Spleen (tissue), 13 donors: ENCODE data around the gene MSANTD3. TPM values are rescaled to one million over a fixed set of nuclear protein-coding genes. Genes with fewer than 3 reads are reported as not detected.
A peak's percentile ranks its signal among the peaks of the same experiment; 100 is the strongest.
"Not testable (repeated sequence)": the region's sequence is repeated elsewhere in the genome, so short reads cannot be mapped to it uniquely, and the experiment has no call there.

Source experiments
- DNase-seq: peaks from one replicate; pipeline ENCODE4 v3.0.0-alpha.2; 2020
- H3K27ac ChIP-seq, 8 donors: fragments of 200-600 bp; sonication (generic) in 7 of 8; 1 replicate in 4 of 8; 2 replicates in 4 of 8; pipeline versions ENCODE4 v1.5.0 to v1.8.0; 2016 to 2021; ENCODE audit warnings: inconsistent platforms in 4 of 8, mild to moderate bottlenecking in 4 of 8, moderate library complexity in 1 of 8
- H3K27me3 ChIP-seq, 7 donors: fragments of 200-600 bp; sonication (generic) in 6 of 7; replicated peaks in 1 of 7; 1 replicate in 4 of 7; 2 replicates in 3 of 7; pipeline versions ENCODE4 v1.5.0 to v1.8.0; 2016 to 2021; ENCODE audit warnings: inconsistent platforms in 3 of 7, mild to moderate bottlenecking in 1 of 7
- H3K36me3 ChIP-seq, 6 donors: fragments of 200-600 bp; sonication (generic) in 5 of 6; 1 replicate in 4 of 6; 2 replicates in 2 of 6; pipeline versions ENCODE4 v1.5.0 to v1.8.0; 2016 to 2021; ENCODE audit warnings: inconsistent platforms in 2 of 6
- H3K4me1 ChIP-seq, 6 donors: fragments of 200-600 bp; sonication (generic) in 5 of 6; 1 replicate in 3 of 6; 2 replicates in 3 of 6; pipeline versions ENCODE4 v1.5.0 to v1.8.0; 2016 to 2021; ENCODE audit warnings: inconsistent platforms in 3 of 6
- H3K4me3 ChIP-seq, 8 donors: fragments of 200-600 bp; sonication (generic) in 7 of 8; 1 replicate in 4 of 8; 2 replicates in 4 of 8; pipeline versions ENCODE4 v1.5.0 to v1.8.0; 2016 to 2021; ENCODE audit warnings: inconsistent platforms in 4 of 8, mild to moderate bottlenecking in 4 of 8, moderate library complexity in 2 of 8
- H3K9me3 ChIP-seq, 8 donors: fragments of 200-600 bp; sonication (generic) in 7 of 8; 1 replicate in 4 of 8; 2 replicates in 4 of 8; pipeline versions ENCODE4 v1.5.0 to v1.8.0; 2016 to 2021; ENCODE audit warnings: inconsistent platforms in 4 of 8
- CTCF ChIP-seq, 11 experiments: fragments of 200-600 bp in 7 of 11; fragments of 450-650 bp in 4 of 11; sonication (generic) in 4 of 11; IDR thresholded peaks in 8 of 11; conservative IDR thresholded peaks in 3 of 11; 1 replicate in 7 of 11; 2 replicates in 4 of 11; pipeline versions ENCODE4 v1.4.0 to v1.8.0; 2016 to 2021; ENCODE audit warnings: antibody characterized with exemption in 11 of 11, inconsistent platforms in 4 of 11, mild to moderate bottlenecking in 1 of 11
- POLR2A ChIP-seq, 3 donors: fragments of 450-650 bp; IDR thresholded peaks; one replicate each; pipeline ENCODE4 v1.5.1; 2017; ENCODE audit warnings: antibody characterized with exemption in 3 of 3, mild to moderate bottlenecking in 1 of 3
- POLR2AphosphoS5 ChIP-seq, 3 donors: sonication (generic); formaldehyde crosslinking; IDR thresholded peaks; one replicate each; pipeline ENCODE4 v1.5.1; 2017; ENCODE audit warnings: antibody characterized with exemption in 3 of 3
- WGBS, 5 donors: extraction: QIAGEN DNeasy Blood & Tissue Kit in 3 of 5; methylation state at CpG; one replicate each; pipeline versions ENCODE4 v1.1.5 to v1.1.7; 2013 to 2018; 5-methylcytosine and 5-hydroxymethylcytosine counted together
- intact Hi-C: fragments of 100-400 bp; cut with DNase I; formaldehyde crosslinking; loops from one replicate; pipeline ENCODE4 v1.15.0; 2023; ENCODE audit warnings: low total_unique reads
- long read RNA-seq, 2 donors: transcript quantifications; one replicate each; lab custom pipeline, GENCODE V29; 2026
- polyA plus RNA-seq, 3 donors: library from polyadenylated mRNA; stranded (reverse); fragments of 200-250 nt; gene quantifications; one replicate each; pipeline ENCODE4 v1.2.1, GENCODE V29; 2013
- total RNA-seq, 7 donors: library from RNA; depleted of rRNA in 3 of 7; stranded (reverse); fragments of >200 nt in 3 of 7; fragmentation: NEBNext Ultra II Directional in 4 of 7; extraction: Animal tissue kit (Norgen Biotek cat#: 25700) in 4 of 7; gene quantifications; one replicate each; pipeline versions ENCODE4 v1.1.0 to v1.2.1, GENCODE V29; 2016 to 2021
- donor health status: healthy with polysubstance abuse.
- donor health status: DM: no; HTN: no; CAD: no; lungs with moderate emphysema.
- donor health status: DM: no; HTN: no; CAD: no.
- donor health status: Bipolar disorder and iron deficiency.
- donor health status: healthy.
- donor health status: DM: no; HTN: no; CAD: no.
- donor health status: DM: yes; HTN: yes; CAD: no.

MSANTD3 gene
- total RNA-seq (10 to 100 TPM in 6 of 7 donors, 1 to 10 TPM in 1; 7.4 to 20.8 (median 13.1) TPM), polyA plus RNA-seq (10 to 100 TPM in 1 of 3 donors, 1 to 10 TPM in 2; 8.7 to 10.4 (median 9.0) TPM)
- long read RNA-seq, donor 1, partial matches to known transcripts: 0 of 6 reads
- long read RNA-seq, donor 1, other reads (novel, unspliced or antisense): 0 of 6 reads
- long read RNA-seq, donor 2, transcript MSANTD3-203 (3 exons, 1,362 nt): major isoform, 5 of 7 reads
- long read RNA-seq, donor 2, partial matches to known transcripts: 0 of 7 reads
- long read RNA-seq, donor 2, other reads (novel, unspliced or antisense): 0 of 7 reads

- H3K9me3 ChIP-seq: no peaks in the 10 kb centered on the region
- intact Hi-C loops: no loop called here
Measured at GRCh38 chr9:100426530-100427365, at the start of gene MSANTD3. MSANTD3 (plus strand) TSS chr9:100427143; CDS start chr9:100441939, 14,796 bp downstream.

GRCh38 chr9:100379862-100380261, 47.1 kb upstream of the MSANTD3 start:
- Histone ChIP-seq H3K4me1 (no peaks in the 10 kb centered on the region), H3K36me3 (peaks cover 0 to 6% (median 0%) of the 10 kb centered on the region in 6 donors), H3K27ac (no peak overlapping the region), H3K27me3 (no peaks in the 10 kb centered on the region), H3K9me3 (peaks cover 0 to 30% (median 16%) of the 10 kb centered on the region in 8 donors), H3K4me3 (no peak overlapping the region)
- intact Hi-C loops: no loop called here
- WGBS, 5 donors: 81 to 94% (median 87%) methylated on average over 4 of the region's 4 CpGs
- TF ChIP-seq POLR2A (IDR thresholded peaks at IDR 0.05) (no peak), POLR2AphosphoS5 (IDR thresholded peaks at IDR 0.05) (no peak), CTCF (IDR thresholded peaks at IDR 0.05 in 8 of 11, conservative IDR thresholded peaks at IDR 0.05 in 3 of 11) (no peak)
- no peak for DNase-seq

More at GRCh38 chr9:100426530-100427365, at the start of gene MSANTD3:
- Histone ChIP-seq H3K27ac (peak within 1 kb of the TSS; percentile 53 to 88 (median 77)), H3K4me1 (peaks cover 7 to 34% (median 23%) of the 10 kb centered on the region in 6 donors), H3K4me3 (peak within 1 kb of the TSS; percentile 59 to 87 (median 64)), H3K27me3 (peaks cover 0 to 5% (median 0%) of the 10 kb centered on the region in 7 donors), H3K36me3 (no peaks in the 10 kb centered on the region)
- no peak for TF ChIP-seq POLR2A (IDR thresholded peaks at IDR 0.05)
- TF ChIP-seq CTCF (IDR thresholded peaks at IDR 0.05 in 8 of 11, conservative IDR thresholded peaks at IDR 0.05 in 3 of 11): peak in 4 of 11 experiments; percentile 20 to 30 (median 24)
- no peak for TF ChIP-seq POLR2AphosphoS5 (IDR thresholded peaks at IDR 0.05)
- DNase-seq: peak; percentile 92
- WGBS, 5 donors: 0 to 1% (median 1%) methylated on average over 25 to 80 of the region's 80 CpGs

- 93 to 98% (median 96%) methylated on average over 16 to 21 of the region's 21 CpGs for WGBS, 5 donors
- DNase-seq, intact Hi-C loops: not testable (repeated sequence)
Measured at GRCh38 chr9:100392989-100393388, 34.0 kb upstream of the MSANTD3 start.

GRCh38 chr9:100394032-100394695, 32.8 kb upstream of the MSANTD3 start:
- no peak for DNase-seq
- H3K4me1 ChIP-seq: no peaks in the 10 kb centered on the region
- peaks cover 0 to 8% (median 0%) of the 10 kb centered on the region in 6 donors for H3K36me3 ChIP-seq
- TF ChIP-seq POLR2A (IDR thresholded peaks at IDR 0.05) (no peak), CTCF (IDR thresholded peaks at IDR 0.05 in 8 of 11, conservative IDR thresholded peaks at IDR 0.05 in 3 of 11) (no peak), POLR2AphosphoS5 (IDR thresholded peaks at IDR 0.05) (no peak)
- peaks cover 0 to 13% (median 0%) of the 10 kb centered on the region in 8 donors for H3K9me3 ChIP-seq
- no peak overlapping the region for H3K27ac ChIP-seq
- H3K27me3 ChIP-seq: no peaks in the 10 kb centered on the region
- H3K4me3 ChIP-seq: no peak overlapping the region
- intact Hi-C loops: no loop called here

More at GRCh38 chr9:100392989-100393388, 34.0 kb upstream of the MSANTD3 start:
- not testable (repeated sequence) for H3K4me3 ChIP-seq, H3K4me1 ChIP-seq, H3K36me3 ChIP-seq, H3K27me3 ChIP-seq, H3K27ac ChIP-seq
- peaks cover 0 to 13% (median 0%) of the 10 kb centered on the region in 8 donors for H3K9me3 ChIP-seq
